ENCODE results near the gene CLMN.

The CLMN gene

GRCh38 chr14:95353664-95354063, 34.0 kb upstream of the CLMN start:
- no peak for TF ChIP-seq CTCF (IDR thresholded peaks at IDR 0.05; ENCODE audit: borderline replicate concordance, insufficient read depth, low read depth, low read length)
- no peak overlapping the region for H3K4me3 ChIP-seq (ENCODE audit: low read depth, low read length)

GRCh38 chr14:95353007-95353406, 33.3 kb upstream of the CLMN start:
- no peak for TF ChIP-seq CTCF (IDR thresholded peaks at IDR 0.05; ENCODE audit: borderline replicate concordance, insufficient read depth, low read depth, low read length)
- H3K4me3 ChIP-seq (ENCODE audit: low read depth, low read length) = no peak overlapping the region

- TF ChIP-seq CTCF (IDR thresholded peaks at IDR 0.05; ENCODE audit: borderline replicate concordance, insufficient read depth, low read depth, low read length) = no peak
These were observed 32.8 kb upstream of the CLMN start for GRCh38 chr14:95352481-95352880.

GRCh38 chr14:95349241-95349640, 29.5 kb upstream of the CLMN start:
- no peak for TF ChIP-seq CTCF (IDR thresholded peaks at IDR 0.05; ENCODE audit: borderline replicate concordance, insufficient read depth, low read depth, low read length)
- H3K4me3 ChIP-seq (ENCODE audit: low read depth, low read length) = no peak overlapping the region

More at GRCh38 chr14:95352481-95352880, 32.8 kb upstream of the CLMN start:
- no peak overlapping the region for H3K4me3 ChIP-seq (ENCODE audit: low read depth, low read length)

- no peak overlapping the region for H3K4me3 ChIP-seq (ENCODE audit: low read depth, low read length)
- TF ChIP-seq CTCF (IDR thresholded peaks at IDR 0.05; ENCODE audit: borderline replicate concordance, insufficient read depth, low read depth, low read length) = no peak
These were observed 28.8 kb upstream of the CLMN start for GRCh38 chr14:95348395-95349080.

GRCh38 chr14:95346820-95347219, 27.1 kb upstream of the CLMN start:
- no peak overlapping the region for H3K4me3 ChIP-seq (ENCODE audit: low read depth, low read length)
- no peak for TF ChIP-seq CTCF (IDR thresholded peaks at IDR 0.05; ENCODE audit: borderline replicate concordance, insufficient read depth, low read depth, low read length)

GRCh38 chr14:95346266-95346665, 26.6 kb upstream of the CLMN start:
- no peak for TF ChIP-seq CTCF (IDR thresholded peaks at IDR 0.05; ENCODE audit: borderline replicate concordance, insufficient read depth, low read depth, low read length)

More at GRCh38 chr14:95346266-95346665, 26.6 kb upstream of the CLMN start:
- H3K4me3 ChIP-seq (ENCODE audit: low read depth, low read length) = no peak overlapping the region

Data from GM12875 (cell line).